Neural crest cell (in vitro differentiated cells): ENCODE measurements around the gene IKZF3. TPM values are rescaled to one million over a fixed set of nuclear protein-coding genes. Genes with fewer than 3 reads are reported as not detected.
A peak's percentile ranks its signal among the peaks of the same experiment; 100 is the strongest.

Experiments
- DNase-seq: peaks from one replicate; pipeline ENCODE4 v3.0.0; 2021; ENCODE audit warnings: low read depth, mixed read lengths, low spot score
- H3K27ac Mint-ChIP-seq: one replicate; pipeline ENCODE4 v1.8.0; 2021; ENCODE audit warnings: mild to moderate bottlenecking, mixed read lengths; ENCODE audit not compliant: unreplicated experiment
- H3K27me3 Mint-ChIP-seq: 2 replicates; pipeline ENCODE4 v1.8.0; 2021; ENCODE audit warnings: low read depth, mild to moderate bottlenecking, mixed read lengths
- H3K36me3 Mint-ChIP-seq: 2 replicates; pipeline ENCODE4 v1.8.0; 2021; ENCODE audit warnings: low read depth, mild to moderate bottlenecking, mixed read lengths
- H3K4me1 Mint-ChIP-seq: 2 replicates; pipeline ENCODE4 v1.8.0; 2021; ENCODE audit warnings: mixed read lengths
- H3K4me3 Mint-ChIP-seq: one replicate; pipeline ENCODE4 v1.8.0; 2021; ENCODE audit warnings: mild to moderate bottlenecking, mixed read lengths
- H3K9me3 Mint-ChIP-seq: 2 replicates; pipeline ENCODE4 v1.8.0; 2021; ENCODE audit warnings: mixed read lengths
- total RNA-seq: library from RNA; stranded (reverse); gene quantifications from 2 replicates; pipeline ENCODE4 v1.2.1, GENCODE V29; 2021
- TF ChIP-seq, protein P1 (sequence below): fragments of 200-600 bp; sonication (generic); conservative IDR thresholded peaks from 2 replicates; pipeline ENCODE4 v1.5.0; 2021; ENCODE audit warnings: antibody characterized with exemption, mild to moderate bottlenecking

The IKZF3 gene
- total RNA-seq, 1 donor from 2014 or later, result not detected

GRCh38 chr17:39737206-39737759 lies 126.8 kb downstream of the IKZF3 start:
- H3K27ac Mint-ChIP-seq, result no peak overlapping the region
- no peaks in the 10 kb centered on the region for H3K36me3 Mint-ChIP-seq
- H3K4me1 Mint-ChIP-seq, result no peaks in the 10 kb centered on the region
- H3K4me3 Mint-ChIP-seq, result no peak overlapping the region
- no peak for DNase-seq
- peaks cover 86% of the 10 kb centered on the region for H3K27me3 Mint-ChIP-seq
- no peaks in the 10 kb centered on the region for H3K9me3 Mint-ChIP-seq
- TF ChIP-seq, protein P1, sequence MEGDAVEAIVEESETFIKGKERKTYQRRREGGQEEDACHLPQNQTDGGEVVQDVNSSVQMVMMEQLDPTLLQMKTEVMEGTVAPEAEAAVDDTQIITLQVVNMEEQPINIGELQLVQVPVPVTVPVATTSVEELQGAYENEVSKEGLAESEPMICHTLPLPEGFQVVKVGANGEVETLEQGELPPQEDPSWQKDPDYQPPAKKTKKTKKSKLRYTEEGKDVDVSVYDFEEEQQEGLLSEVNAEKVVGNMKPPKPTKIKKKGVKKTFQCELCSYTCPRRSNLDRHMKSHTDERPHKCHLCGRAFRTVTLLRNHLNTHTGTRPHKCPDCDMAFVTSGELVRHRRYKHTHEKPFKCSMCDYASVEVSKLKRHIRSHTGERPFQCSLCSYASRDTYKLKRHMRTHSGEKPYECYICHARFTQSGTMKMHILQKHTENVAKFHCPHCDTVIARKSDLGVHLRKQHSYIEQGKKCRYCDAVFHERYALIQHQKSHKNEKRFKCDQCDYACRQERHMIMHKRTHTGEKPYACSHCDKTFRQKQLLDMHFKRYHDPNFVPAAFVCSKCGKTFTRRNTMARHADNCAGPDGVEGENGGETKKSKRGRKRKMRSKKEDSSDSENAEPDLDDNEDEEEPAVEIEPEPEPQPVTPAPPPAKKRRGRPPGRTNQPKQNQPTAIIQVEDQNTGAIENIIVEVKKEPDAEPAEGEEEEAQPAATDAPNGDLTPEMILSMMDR, result no peak

GRCh38 chr17:39736319-39737165 lies 127.6 kb downstream of the IKZF3 start:
- no peak for DNase-seq
- Mint-ChIP-seq H3K27me3 (peaks cover 79% of the 10 kb centered on the region), H3K27ac (no peak overlapping the region), H3K36me3 (no peaks in the 10 kb centered on the region), H3K4me1 (no peaks in the 10 kb centered on the region), H3K4me3 (no peak overlapping the region), H3K9me3 (no peaks in the 10 kb centered on the region)
- TF ChIP-seq, protein P1, result no peak

DNA sequence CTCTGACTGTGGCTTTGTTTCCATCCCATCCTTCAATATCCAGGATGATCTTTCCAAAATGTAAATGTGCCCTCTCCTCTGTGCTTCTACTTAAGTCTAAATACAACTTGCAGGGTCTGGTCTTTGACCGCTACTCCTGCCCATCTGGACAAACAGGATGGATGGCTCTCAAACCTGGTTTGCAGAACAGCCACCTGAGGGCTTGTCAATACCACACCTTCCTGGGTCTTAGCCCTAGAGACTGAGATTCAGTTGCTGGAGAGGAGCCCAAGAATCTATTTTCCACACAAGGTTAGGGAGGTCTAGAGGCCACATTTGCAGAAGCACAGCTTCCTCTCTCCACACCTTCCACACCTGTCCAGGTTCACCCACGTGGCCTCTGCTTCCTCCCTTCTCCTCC lies 128.2 kb downstream of the IKZF3 start:
- Mint-ChIP-seq H3K27me3 (peaks cover 72% of the 10 kb centered on the region), H3K9me3 (no peaks in the 10 kb centered on the region), H3K27ac (no peak overlapping the region), H3K4me3 (peak overlapping the region; percentile 25), H3K4me1 (no peaks in the 10 kb centered on the region), H3K36me3 (no peaks in the 10 kb centered on the region)
- TF ChIP-seq, protein P1, result no peak
- DNase-seq, result no peak

DNA sequence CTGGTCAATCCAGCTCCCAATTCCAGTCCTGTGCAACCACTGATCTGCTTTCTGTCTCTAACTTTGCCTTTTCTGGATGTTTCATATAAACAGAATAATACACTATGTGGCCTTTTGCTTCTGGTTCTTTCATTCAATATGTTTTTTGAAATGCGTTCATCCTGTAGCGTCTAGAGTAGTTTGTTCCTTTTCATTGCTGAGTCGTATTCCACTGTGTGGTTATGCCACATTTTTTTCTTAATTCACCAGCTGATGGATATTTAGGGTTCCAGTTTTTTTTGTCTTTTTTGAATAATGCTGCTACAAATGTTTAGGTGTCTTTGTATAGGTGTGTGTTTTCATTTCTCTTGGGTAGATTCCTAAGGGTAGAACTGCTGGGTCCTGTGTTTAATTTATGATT lies 131.5 kb downstream of the IKZF3 start:
- peaks cover 39% of the 10 kb centered on the region for H3K27me3 Mint-ChIP-seq
- no peaks in the 10 kb centered on the region for H3K9me3 Mint-ChIP-seq
- DNase-seq, result no peak
- H3K4me1 Mint-ChIP-seq, result peaks cover 7% of the 10 kb centered on the region
- TF ChIP-seq, protein P1, result no peak
- H3K36me3 Mint-ChIP-seq, result no peaks in the 10 kb centered on the region
- H3K27ac Mint-ChIP-seq, result no peak overlapping the region
- H3K4me3 Mint-ChIP-seq, result peak overlapping the region; percentile 71

DNA sequence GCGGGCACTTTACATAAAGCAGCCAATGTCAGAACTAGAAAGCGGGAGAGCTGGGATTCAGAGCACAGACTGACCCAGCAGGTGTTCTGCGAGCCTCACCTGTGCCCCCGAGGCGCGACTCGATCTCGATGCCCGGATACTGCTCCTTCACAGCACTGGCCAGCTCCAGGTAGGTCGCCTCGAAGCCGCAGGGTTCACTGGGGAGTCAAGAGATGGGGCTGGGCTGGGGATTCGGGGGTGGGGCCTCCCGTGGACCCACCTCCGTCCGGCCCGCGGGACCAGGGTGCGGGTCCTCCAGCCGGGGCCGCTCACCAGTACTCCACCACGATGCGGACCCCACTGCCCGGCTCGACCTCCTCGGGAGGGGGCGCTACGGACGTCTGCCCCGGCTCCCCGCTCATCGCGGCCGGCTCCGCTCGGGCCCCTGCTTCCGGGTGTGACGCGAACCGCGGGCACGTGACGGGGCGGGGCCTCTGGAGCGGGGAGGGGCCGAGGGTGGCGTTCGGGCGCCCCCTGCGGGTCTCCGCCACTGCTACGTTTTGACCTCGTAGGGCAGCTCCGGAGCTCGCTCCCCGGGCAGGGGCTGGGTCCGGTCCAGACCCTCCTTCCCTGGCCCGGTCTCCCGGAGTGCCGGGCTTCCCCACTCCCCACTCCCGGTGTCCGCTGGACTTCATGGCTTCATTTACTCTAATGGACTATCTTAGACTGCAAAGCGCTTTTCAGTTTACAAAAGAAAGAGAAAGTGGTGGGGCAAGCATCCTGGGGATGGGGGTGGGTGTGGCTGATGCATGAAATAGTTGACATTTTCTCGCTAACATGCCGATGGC lies 133.8 kb downstream of the IKZF3 start, which contains the start of gene MIEN1:
Gene MIEN1, minus strand, starts transcription at position 438 of the 827 bp plus-strand sequence. Its CDS starts 37 bp downstream, at position 401.
- Mint-ChIP-seq H3K27ac (peak within 1 kb of the TSS; percentile 88), H3K27me3 (peaks cover 16% of the 10 kb centered on the region), H3K9me3 (no peaks in the 10 kb centered on the region), H3K4me3 (peak within 1 kb of the TSS; percentile 90), H3K4me1 (peaks cover 7% of the 10 kb centered on the region), H3K36me3 (no peaks in the 10 kb centered on the region)
- TF ChIP-seq, protein P1, result peak; percentile 91
- DNase-seq, result peak; percentile 97
